GM21786 (cell line): ENCODE data around the gene NKD2.
"Not testable (repeated sequence)": the region's sequence is repeated elsewhere in the genome, so short reads cannot be mapped to it uniquely, and the experiment has no call there.

Experiments
- ATAC-seq: cut with Tn5 transposase; IDR thresholded peaks from one replicate; pipeline ENCODE4 v1.9.1; 2021; ENCODE audit not compliant: unreplicated experiment

Gene NKD2

DNA sequence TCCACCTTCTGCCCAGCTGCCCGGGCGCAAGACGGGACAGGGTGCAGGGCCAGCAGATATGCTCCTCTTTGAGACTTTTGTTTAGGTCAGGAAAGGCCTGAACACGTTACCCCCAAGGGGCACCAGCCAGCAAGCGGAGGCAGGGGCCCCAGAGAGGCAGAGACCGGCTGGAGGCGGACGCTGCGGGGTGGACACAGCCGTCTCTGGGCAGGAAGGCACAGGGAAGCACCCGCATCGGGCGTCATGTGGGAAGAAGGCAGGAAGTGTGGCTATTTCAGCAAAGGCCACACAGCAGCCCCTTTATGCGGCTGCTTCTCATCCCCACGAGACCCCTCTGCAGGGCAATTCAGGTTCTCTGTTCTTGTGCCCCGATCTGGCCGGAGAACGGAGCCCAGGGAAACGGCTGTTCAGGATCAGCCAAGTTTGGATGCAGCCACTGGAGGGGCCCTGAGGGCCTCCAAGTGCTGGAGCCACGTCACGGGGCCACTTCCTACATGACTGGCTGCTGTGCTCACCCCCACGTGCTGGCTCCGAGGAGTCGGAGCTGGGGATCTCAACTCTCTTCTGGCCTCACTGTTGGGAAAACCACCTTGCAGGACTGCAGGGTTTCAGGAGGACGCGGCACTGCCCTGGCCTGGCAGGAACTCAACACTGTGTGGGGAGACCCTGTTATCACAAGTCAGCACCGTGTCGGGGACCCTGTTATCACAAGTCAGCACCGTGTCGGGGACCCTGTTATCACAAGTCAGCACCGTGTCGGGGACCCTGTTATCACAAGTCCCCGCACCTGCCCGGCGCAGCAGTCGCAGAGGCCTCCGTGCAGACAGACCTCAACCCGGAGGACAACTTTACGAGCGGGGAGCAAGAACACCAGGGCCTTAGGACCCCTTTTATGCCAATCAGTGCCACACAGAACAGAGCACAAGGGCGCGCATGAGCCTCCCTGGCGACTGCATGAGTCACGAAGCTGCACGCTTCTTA is 58.8 kb downstream of the NKD2 start:
- no peak for ATAC-seq

DNA sequence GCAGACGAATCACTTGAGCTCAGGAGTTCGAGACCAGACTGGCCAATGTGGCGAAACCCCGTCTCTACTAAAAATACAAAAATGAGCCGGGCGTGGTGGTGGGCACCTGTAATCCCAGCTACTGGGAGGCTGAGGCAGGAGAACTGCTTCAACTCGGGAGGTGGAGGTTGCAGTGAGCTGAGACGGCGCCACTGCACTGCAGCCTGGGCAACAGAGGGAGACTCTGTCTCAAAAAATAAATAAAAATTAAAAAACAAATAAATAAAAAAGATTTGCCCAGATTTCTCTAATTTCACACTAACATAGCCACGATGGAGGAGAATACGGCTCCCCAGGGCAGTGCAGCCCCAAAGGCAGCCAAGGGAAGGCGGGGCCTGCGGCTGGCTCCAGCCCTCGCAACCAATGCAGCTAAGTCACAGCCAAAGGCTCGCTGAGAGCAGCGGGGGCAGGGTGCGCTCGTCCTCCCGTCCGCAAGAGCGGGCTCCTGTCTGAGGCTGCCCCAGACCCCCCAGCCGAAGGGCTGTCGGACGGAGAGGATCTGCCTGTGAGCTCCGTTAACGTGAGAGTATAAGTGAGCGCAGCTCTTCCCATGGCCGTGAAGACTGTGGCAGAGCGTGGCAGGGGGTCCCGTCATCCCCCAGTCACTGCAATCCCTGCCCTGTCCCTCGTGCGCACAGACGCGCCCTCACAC is 59.7 kb downstream of the NKD2 start:
- no peak for ATAC-seq

DNA sequence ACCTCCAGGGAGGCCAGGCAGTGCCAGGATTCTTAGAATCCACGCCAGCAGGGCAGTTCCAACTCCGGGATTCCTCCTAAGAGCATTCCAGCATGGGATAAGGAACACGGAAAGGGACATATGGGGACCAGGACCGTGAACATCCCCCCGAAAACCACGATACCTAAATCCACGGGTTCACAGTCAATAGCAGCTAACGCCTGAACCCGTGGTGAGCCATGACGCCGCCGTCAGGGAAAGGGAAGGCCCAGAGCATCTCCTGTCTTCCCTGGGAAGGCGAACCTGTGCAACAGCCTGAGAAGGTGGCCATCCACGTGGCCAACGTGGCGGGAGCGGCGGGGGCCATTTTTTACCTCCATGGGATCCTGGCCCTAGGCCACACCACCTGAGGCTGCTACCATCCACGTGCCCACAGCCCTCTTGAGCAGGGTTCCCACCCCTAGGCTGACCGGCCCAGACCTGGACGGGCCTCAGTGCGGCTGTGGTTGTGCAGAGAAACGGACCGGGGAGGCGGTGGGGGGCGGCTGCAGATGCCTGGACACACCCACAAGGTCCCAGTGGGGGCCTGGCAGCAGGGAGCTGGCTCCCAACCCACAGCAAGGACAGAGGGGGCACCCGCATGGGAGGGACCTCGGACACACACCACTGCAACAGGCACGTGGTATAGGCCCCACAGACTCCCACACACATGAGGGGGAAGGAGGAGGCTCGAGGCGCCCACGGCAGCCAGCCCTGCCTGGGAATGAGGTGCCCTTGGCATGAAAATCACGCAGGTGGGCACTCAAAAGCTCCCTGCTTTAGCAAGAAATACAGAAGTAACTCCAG is 60.5 kb downstream of the NKD2 start:
- ATAC-seq, result no peak

DNA sequence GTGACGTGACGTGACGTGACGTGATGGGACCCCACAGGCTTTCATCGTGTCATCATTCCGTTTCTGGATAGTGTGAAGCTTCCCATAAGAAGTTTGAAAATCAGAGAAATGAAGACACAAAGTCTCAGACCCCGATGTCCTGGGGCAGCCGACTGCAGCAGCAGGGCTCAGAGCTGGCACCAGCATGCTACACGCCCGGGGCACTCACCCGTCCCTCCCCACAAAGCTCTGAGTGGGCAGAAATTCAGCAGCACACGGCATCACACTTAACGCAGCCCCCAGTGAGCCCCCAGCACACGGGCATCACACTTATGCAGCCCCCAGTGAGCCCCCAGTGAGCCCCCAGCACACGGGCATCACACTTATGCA is 61.1 kb downstream of the NKD2 start:
- ATAC-seq, result no peak

DNA sequence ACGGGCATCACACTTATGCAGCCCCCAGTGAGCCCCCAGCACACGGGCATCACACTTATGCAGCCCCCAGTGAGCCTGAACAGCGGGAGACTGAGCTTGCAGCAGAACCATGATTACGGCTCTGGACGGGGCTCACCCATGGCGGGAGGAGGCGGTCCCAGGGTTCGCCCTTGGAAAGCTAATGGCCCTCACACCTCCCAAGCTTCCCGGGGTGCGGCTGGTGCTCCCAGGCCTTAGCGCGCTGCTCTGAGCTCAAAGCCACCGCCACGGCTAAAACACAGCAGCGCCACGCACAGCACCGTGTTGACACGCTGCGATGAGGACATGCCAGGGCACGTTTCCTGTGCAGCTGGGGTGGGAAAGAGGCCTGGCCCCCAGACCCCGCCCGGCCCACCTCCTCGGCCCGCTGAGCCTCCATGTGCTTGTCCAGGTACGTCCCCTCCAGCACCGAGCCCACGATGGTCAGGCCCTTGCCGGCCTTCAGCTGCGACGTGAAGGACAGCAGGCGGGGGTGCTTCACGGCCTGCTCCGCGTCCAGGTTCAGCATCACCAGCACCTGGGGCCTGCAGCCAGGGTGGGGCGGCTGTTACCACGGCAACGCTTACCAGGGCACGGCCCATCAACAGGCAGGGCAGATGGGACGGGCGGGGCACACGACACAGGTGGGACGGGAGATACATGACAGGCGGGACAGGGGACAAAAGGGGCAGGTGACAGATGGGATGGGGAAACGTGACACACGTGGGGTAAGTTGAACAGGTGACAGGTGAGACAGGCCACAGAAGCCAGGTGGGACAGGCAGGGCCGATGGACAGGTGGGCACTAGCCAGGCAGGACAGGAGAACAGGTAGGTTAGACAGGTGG is 64.9 kb downstream of the NKD2 start:
- no peak for ATAC-seq

DNA sequence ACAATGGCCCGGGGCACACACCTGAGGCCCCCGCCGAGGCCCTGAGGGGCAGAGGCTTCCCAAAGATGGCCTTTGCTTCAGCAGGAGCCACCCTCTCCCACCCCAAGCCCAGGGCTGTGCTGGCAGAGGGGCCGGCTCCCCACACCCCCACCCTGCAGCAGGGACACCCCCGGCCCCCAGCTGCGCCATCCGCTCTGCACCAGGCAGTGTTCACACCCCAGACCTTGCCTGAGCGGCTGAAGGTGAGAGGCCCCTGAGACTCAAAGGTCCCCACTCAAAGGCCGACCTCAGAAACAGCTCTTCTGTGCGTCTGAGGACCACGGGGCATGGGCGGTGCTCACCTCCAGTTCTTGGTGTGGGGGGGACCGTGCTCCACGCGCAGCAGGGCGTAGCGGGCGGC is 65.6 kb downstream of the NKD2 start:
- no peak for ATAC-seq

DNA sequence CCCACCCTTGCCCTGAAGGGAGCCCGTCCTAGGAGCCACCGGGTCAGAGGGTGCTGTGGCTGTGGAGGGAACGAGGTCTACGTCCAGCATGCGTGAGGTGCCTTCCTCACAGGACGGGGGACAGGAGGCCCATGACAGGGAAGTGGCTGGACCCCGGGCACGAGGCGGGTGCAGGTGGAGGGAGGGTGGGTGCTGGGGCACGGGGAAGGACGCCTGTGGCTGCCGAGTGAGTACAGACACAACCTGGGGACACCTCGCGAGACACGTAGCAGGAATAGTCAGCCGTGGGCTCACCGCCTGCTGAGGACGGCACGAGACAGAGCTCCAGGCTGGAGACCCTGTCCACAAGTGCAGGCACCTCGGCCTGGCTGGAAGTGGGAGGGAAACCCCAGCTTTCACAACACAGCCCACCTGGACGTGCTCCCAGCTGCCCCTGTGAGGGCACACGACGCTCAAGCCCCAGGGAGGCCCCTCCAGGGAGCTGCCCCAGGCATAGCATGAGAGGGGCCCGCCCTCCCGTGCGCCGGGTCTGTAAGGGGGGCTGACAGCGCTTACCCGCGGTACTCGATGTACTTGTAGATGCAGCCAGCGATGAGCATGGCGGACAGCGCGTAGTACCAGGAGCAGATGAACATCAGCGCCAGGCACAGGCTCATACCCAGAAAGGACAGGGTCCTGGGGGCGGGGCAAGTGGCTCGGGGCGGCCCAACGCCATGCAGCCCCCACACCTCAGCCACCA is 66.4 kb downstream of the NKD2 start:
- ATAC-seq, result no peak

DNA sequence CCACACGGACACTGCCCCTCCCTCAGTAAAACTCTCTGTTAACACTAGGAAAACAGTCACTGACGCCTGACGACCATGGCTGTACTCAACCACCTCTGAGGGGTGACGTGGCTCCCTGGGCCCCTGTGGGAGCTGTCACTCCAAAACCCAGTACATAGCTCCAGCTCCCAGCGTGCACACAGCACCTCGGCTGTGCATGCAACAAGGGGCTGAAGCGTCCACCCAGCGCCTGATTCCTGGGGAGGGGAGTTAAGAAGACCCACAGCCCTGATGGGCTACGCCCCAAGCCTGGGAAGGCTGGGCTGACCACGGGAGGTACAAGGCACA is 66.9 kb downstream of the NKD2 start:
- no peak for ATAC-seq

DNA sequence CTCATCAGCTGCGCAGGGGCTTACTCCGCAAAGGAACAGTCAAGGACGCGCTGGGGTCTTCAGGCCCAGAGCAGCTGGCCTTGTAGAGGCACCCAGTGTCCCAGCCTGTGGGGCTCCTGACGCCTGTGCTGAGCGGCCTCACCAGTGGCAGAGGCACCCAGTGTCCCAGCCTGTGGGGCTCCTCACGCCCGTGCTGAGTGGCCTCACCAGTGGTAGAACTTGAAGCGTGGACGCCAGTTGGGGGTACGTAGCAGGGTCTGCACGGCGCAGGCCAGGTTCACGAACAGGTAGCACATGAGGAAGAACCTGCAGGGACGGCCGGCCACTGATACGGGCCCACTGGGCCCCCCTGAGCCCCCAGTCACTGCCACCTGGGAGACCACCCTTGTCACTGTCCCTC is 67.3 kb downstream of the NKD2 start:
- ATAC-seq, result no peak

DNA sequence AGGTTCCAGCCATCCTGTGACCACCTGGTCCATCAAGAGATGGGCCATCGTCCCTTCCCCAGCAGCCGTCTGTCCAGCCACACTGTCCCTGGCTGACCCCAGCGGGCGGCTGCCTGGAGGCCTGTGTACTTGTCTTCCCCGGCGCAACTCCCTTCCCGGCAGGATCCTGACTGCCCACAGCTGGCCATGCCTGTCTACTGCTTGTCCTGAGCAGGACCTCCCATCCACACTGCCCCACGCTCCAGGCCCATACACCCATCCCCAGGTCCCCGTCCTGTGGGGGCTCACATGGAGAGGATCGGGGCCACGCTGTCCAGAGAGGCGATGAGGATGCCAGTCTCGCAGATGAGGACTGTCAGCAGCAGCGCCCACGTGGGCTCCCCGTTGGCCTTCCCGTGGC is 67.8 kb downstream of the NKD2 start:
- ATAC-seq, result no peak

DNA sequence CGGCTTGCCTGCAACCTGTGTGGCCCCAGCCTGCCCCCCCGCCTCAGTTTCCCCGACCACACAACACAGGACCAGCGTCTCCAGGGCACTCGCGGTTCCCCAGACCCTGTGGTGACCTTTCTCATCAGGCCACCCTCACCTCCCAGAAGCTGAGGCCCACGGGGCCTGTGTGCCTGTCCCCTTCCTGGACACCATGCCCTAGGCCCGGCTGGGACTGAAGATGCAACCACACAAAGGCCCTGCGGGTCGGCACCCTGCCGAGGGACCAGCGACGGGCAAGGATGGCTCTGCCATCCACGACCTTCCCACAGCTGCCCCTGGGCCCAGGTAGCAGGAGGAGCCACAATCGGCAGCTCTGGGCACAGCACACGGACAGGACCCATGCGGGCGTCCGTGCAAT is 68.4 kb downstream of the NKD2 start:
- ATAC-seq, result no peak

DNA sequence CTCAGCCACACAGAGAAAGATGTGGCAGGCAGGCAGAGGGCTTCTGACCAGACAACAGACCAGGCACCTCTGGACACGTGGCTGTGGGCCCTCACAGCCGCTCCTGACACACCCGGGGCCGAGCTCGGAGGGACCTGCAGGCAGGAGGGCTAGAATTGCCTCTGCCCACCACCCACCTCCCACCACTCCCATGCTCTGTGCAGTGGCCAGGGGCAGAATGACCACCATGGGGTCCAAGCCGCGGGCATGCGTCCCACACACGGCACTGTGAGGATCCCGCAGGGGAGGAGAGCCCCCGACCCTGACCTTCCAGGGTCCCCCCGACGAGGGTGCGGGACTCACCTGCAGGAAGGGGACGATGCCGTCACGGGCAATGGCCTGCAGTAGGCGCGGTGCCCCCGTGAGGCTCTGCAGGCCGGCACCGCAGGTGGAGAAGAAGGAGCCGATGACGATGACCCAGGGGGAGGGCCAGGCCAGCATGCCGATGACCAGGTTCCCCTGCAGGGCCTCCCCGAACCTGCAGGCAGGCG is 69.0 kb downstream of the NKD2 start:
- no peak for ATAC-seq

DNA sequence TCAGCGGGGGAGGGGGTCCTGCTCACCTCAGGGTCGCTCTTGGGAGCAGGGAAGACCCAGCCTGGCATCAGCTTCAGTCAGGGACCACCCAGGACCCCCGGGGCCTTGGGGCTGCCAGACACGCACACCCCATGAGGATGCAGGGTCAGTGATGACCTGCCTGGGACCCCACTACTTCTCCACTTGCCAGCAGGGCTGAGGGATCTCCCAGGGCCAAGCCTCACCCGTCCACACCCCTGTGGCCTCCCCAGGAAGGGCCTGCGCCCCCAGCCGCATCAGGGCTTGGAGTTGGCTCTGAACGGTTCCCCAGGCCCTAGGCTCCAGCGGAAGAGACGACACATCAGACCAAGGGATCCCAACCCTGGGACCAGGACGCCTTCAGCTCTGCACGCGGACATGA is 69.6 kb downstream of the NKD2 start:
- no peak for ATAC-seq

DNA sequence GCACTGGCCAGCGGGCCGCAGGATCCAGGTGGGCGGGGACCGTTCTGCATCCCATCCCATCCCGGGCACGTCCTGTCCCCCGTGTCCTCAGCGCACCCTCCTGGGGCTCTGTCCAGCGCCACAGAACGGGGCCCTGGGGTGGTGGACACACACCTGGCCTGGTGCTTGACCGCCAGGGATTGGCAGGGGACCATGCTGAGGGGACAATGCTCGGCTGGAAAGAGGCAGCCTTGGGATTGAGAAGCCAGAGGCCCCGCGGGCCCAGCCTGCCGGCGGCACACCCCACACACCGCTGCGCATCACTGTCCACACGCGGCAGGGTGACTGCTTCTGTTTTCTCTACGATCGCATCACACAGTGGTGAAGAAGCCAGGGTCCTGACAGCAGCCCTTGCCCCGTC is 70.2 kb downstream of the NKD2 start:
- ATAC-seq, result no peak

DNA sequence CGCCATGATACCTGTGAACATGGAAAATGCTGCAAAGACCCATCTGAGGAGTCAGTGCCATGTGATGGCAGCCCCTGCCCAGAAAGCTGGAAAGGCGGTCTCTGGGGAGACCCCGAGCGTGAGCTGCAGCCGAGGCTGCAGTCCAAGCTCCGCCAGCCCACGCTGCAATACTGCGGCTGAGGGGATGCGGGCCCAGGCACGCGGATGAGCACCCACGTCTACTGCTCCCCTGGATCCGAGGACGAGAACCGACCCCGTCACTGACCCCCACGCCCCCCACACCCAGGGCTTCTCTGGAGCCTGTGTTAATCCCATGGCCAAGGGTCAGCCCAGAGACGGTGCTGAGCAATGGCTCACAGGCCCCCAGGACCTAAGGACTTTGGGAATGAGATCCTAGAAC is 70.9 kb downstream of the NKD2 start:
- ATAC-seq, result no peak

DNA sequence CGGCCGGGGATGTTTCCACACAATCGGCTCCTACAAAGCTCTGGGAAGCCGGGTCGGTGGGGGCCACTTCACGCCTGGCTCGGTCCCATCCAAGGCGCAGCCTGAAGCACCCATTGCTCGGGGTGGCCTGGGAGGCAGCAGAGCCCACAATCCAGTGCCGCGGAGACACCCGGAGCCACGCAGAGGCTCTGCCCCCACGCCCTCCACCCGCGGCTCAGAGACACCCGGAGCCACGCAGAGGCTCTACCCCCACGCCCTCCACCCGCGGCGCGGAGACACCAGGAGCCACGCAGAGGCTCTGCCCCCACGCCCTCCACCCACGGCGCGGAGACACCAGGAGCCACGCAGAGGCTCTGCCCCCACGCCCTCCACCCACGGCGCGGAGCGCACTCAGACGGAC is 71.4 kb downstream of the NKD2 start:
- no peak for ATAC-seq

DNA sequence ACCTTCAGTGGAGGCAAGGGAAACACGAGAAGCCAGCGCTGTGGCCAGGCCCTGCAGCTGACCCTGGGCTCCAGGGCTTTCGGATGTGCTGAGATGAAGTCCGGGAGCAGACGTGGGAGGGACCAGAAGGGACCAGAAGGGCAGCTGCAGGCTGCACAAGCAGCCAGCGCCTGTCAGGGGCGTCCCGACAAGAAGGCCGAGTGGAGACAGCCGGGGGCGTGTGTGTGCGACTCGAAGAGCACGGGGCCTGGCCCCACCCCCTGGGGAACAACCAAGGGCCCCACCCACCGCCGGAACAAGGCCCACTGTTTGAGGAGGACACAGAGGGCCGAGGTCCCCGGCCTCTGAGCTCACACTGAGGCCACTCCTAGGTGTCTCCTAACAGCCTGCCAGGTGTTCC is 71.8 kb downstream of the NKD2 start:
- no peak for ATAC-seq

DNA sequence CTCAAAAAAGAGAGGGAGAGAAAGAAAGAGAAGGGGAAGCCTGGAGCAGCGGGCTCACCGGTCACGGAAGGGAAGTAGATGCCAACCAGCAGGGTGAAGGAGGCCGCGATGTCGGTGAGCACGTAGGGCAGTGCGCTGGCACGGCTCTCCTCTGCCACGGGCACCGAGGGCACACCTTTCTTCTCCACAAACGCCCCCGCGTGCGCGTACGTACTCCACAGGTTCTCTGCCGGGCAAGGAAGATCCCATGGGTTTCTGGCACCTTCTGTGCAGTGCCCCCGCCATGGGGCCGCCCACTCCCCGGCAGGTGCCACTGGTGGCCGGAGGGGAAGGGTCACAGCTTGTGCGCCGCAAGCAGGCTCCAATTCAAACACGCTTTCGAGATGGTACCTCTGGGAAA is 72.9 kb downstream of the NKD2 start:
- no peak for ATAC-seq

DNA sequence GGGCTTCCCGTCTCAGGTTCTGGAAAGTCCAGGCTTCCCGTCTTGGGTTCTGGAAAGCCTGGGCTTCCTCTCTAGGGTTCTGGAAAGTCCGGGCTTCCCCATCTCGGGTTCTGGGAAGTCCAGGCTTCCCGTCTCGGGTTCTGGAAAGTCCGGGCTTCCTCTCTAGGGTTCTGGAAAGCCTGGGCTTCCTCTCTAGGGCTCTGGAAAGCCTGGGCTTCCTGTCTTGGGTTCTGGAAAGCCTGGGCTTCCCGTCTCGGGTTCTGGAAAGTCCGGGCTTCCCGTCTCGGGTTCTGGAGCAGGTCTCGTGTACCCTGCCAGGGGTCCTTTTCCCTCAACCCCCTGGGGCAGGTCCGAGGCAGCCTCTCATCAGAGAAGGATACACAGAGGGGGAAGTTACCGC is 74.4 kb downstream of the NKD2 start:
- ATAC-seq, result not testable (repeated sequence)
